ENCODE measurements around the gene BBX.
"Not testable (repeated sequence)": the region's sequence is repeated elsewhere in the genome, so short reads cannot be mapped to it uniquely, and the experiment has no call there.

Gene BBX

GRCh38 chr3:107561980-107562379, 39.2 kb downstream of the BBX start:
- peaks cover 18% of the 10 kb centered on the region for H3K4me1 Mint-ChIP-seq (ENCODE audit: low read depth)
- DNase-seq (ENCODE audit: low spot score), result no peak
- H3K27me3 Mint-ChIP-seq (ENCODE audit: low read depth), result peaks cover 3% of the 10 kb centered on the region
- H3K36me3 Mint-ChIP-seq (ENCODE audit: low read depth), result no peaks in the 10 kb centered on the region
- H3K4me3 Mint-ChIP-seq, result no peak overlapping the region
- no peaks in the 10 kb centered on the region for H3K9me3 Mint-ChIP-seq
- H3K27ac Mint-ChIP-seq, result no peak overlapping the region

GRCh38 chr3:107562969-107563529, 40.3 kb downstream of the BBX start:
- no peak for DNase-seq (ENCODE audit: low spot score)
- H3K36me3 Mint-ChIP-seq (ENCODE audit: low read depth), result no peaks in the 10 kb centered on the region
- no peak overlapping the region for H3K4me3 Mint-ChIP-seq
- H3K27me3 Mint-ChIP-seq (ENCODE audit: low read depth), result peaks cover 3% of the 10 kb centered on the region
- no peak overlapping the region for H3K27ac Mint-ChIP-seq
- peaks cover 18% of the 10 kb centered on the region for H3K4me1 Mint-ChIP-seq (ENCODE audit: low read depth)
- no peaks in the 10 kb centered on the region for H3K9me3 Mint-ChIP-seq

- H3K27me3 Mint-ChIP-seq (ENCODE audit: low read depth); DNase-seq (ENCODE audit: low spot score); H3K4me1 Mint-ChIP-seq (ENCODE audit: low read depth); H3K27ac Mint-ChIP-seq; H3K36me3 Mint-ChIP-seq (ENCODE audit: low read depth); H3K9me3 Mint-ChIP-seq; H3K4me3 Mint-ChIP-seq: not testable (repeated sequence)
These were observed 42.5 kb downstream of the BBX start for GRCh38 chr3:107565244-107565643.

- H3K27ac Mint-ChIP-seq; H3K36me3 Mint-ChIP-seq (ENCODE audit: low read depth); H3K4me1 Mint-ChIP-seq (ENCODE audit: low read depth); H3K9me3 Mint-ChIP-seq; H3K4me3 Mint-ChIP-seq; DNase-seq (ENCODE audit: low spot score); H3K27me3 Mint-ChIP-seq (ENCODE audit: low read depth): not testable (repeated sequence)
These were observed 48.3 kb downstream of the BBX start for GRCh38 chr3:107571089-107571488.

DNA sequence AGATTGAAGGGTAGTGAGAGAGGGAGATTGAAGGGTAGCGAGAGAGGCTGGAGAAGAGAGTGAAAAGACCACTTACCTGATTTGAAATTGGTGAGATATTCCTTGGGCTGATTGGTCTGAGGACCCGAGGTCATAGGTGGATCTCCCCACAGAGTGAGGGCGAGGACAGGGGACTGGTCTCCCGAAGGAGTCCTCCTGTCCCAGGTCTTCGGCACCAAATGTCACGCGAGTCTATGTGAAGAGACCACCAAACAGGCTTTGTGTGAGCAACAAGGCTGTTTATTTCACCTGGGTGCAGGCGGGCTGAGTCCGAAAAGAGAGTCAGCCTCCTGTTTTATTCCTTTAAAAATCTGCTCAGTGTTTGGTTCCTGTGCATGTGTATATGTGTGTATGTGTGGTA, 48.7 kb downstream of the BBX start:
- H3K27ac Mint-ChIP-seq; H3K36me3 Mint-ChIP-seq (ENCODE audit: low read depth); DNase-seq (ENCODE audit: low spot score); H3K4me1 Mint-ChIP-seq (ENCODE audit: low read depth); H3K9me3 Mint-ChIP-seq; H3K27me3 Mint-ChIP-seq (ENCODE audit: low read depth); H3K4me3 Mint-ChIP-seq: not testable (repeated sequence)

DNA sequence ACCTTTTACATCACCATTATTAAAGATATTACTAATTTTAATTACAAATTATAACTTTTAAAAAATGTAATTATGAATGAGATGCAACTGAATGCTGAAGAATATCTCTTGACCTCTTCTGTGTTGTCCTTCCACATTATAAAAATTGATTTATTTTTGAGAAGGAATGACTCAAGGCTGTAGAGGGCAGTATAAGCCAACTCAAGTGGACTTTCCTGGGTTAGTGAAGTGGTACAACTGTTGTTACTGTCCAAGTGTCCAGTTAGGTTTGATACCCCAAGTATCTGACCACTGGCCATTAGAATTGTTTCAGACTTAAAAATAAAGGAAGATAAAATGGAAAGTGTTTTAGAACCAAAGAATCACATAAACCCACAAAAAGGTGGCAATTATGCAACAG, 51.9 kb downstream of the BBX start:
- no peak for DNase-seq (ENCODE audit: low spot score)
- Mint-ChIP-seq H3K4me1 (ENCODE audit: low read depth) (peaks cover 6% of the 10 kb centered on the region), H3K4me3 (no peak overlapping the region), H3K9me3 (no peaks in the 10 kb centered on the region), H3K27me3 (ENCODE audit: low read depth) (no peaks in the 10 kb centered on the region), H3K27ac (no peak overlapping the region), H3K36me3 (ENCODE audit: low read depth) (no peaks in the 10 kb centered on the region)

GRCh38 chr3:107578091-107578490, 55.3 kb downstream of the BBX start:
- Mint-ChIP-seq H3K9me3 (no peaks in the 10 kb centered on the region), H3K4me1 (ENCODE audit: low read depth) (peaks cover 6% of the 10 kb centered on the region), H3K27me3 (ENCODE audit: low read depth) (no peaks in the 10 kb centered on the region), H3K4me3 (no peak overlapping the region), H3K27ac (no peak overlapping the region), H3K36me3 (ENCODE audit: low read depth) (no peaks in the 10 kb centered on the region)
- no peak for DNase-seq (ENCODE audit: low spot score)

DNA sequence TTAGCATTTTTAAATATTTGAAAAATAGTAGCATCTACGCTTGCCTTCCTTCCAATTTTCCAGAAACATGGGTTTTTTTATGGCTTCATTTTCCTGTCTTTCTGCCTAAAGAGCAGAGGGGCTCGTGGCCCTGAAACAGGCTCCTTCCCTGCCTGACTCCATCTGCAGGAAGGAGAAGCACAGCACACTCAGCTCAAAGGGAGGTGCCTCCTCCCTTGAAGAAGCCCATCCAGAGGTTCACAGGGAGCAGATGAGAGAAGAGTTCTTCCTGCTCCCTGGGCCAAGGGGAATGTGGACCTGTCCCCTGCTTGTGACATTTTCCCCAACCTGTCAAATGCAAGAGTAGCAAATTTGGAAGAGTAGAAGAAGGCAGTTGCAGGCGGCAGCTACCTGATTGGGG, 55.8 kb downstream of the BBX start:
- no peak overlapping the region for H3K27ac Mint-ChIP-seq
- no peak for DNase-seq (ENCODE audit: low spot score)
- H3K9me3 Mint-ChIP-seq, result no peaks in the 10 kb centered on the region
- H3K4me1 Mint-ChIP-seq (ENCODE audit: low read depth), result peaks cover 6% of the 10 kb centered on the region
- no peak overlapping the region for H3K4me3 Mint-ChIP-seq
- H3K36me3 Mint-ChIP-seq (ENCODE audit: low read depth), result no peaks in the 10 kb centered on the region
- no peaks in the 10 kb centered on the region for H3K27me3 Mint-ChIP-seq (ENCODE audit: low read depth)

- no peaks in the 10 kb centered on the region for H3K9me3 Mint-ChIP-seq
- no peaks in the 10 kb centered on the region for H3K36me3 Mint-ChIP-seq (ENCODE audit: low read depth)
- no peak for DNase-seq (ENCODE audit: low spot score)
- no peak overlapping the region for H3K27ac Mint-ChIP-seq
- no peaks in the 10 kb centered on the region for H3K27me3 Mint-ChIP-seq (ENCODE audit: low read depth)
- peaks cover 6% of the 10 kb centered on the region for H3K4me1 Mint-ChIP-seq (ENCODE audit: low read depth)
- no peak overlapping the region for H3K4me3 Mint-ChIP-seq
These were observed 56.6 kb downstream of the BBX start for GRCh38 chr3:107579371-107579770.

DNA sequence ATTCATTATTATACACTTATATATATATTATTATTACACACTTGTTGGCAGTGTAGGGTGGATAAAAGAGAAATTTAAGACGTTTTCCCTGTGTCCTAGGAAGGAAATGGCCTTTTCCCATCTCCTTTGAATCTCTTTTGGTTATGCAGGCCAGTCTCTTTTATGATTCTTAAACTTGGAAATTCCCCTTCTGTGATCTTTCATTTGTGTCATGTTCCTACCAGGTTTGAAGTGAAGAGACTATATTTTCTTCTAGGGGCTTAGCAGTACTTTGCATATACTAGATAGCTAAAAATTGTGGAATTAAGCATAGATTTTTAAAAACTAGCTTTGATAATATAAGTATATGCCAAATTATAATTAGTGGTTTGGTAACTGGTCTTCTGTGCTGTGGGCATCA, 58.5 kb downstream of the BBX start:
- no peaks in the 10 kb centered on the region for H3K27me3 Mint-ChIP-seq (ENCODE audit: low read depth)
- no peaks in the 10 kb centered on the region for H3K36me3 Mint-ChIP-seq (ENCODE audit: low read depth)

GRCh38 chr3:107588217-107588616, 65.5 kb downstream of the BBX start:
- no peaks in the 10 kb centered on the region for H3K36me3 Mint-ChIP-seq (ENCODE audit: low read depth)
- DNase-seq (ENCODE audit: low spot score), result no peak
- H3K27me3 Mint-ChIP-seq (ENCODE audit: low read depth), result no peaks in the 10 kb centered on the region
- H3K4me1 Mint-ChIP-seq (ENCODE audit: low read depth), result peaks cover 13% of the 10 kb centered on the region
- no peak overlapping the region for H3K4me3 Mint-ChIP-seq
- peak overlapping the region; percentile 18 for H3K27ac Mint-ChIP-seq
- H3K9me3 Mint-ChIP-seq, result no peaks in the 10 kb centered on the region

More for the DNA sequence above, 58.5 kb downstream of the BBX start:
- no peaks in the 10 kb centered on the region for H3K9me3 Mint-ChIP-seq
- H3K4me1 Mint-ChIP-seq (ENCODE audit: low read depth), result peaks cover 6% of the 10 kb centered on the region
- no peak for DNase-seq (ENCODE audit: low spot score)
- no peak overlapping the region for H3K4me3 Mint-ChIP-seq
- no peak overlapping the region for H3K27ac Mint-ChIP-seq

GRCh38 chr3:107589454-107589853, 66.7 kb downstream of the BBX start:
- H3K4me1 Mint-ChIP-seq (ENCODE audit: low read depth), result peaks cover 13% of the 10 kb centered on the region
- H3K36me3 Mint-ChIP-seq (ENCODE audit: low read depth), result no peaks in the 10 kb centered on the region
- no peak for DNase-seq (ENCODE audit: low spot score)
- H3K4me3 Mint-ChIP-seq, result no peak overlapping the region
- H3K27me3 Mint-ChIP-seq (ENCODE audit: low read depth), result no peaks in the 10 kb centered on the region
- no peak overlapping the region for H3K27ac Mint-ChIP-seq
- H3K9me3 Mint-ChIP-seq, result no peaks in the 10 kb centered on the region

DNA sequence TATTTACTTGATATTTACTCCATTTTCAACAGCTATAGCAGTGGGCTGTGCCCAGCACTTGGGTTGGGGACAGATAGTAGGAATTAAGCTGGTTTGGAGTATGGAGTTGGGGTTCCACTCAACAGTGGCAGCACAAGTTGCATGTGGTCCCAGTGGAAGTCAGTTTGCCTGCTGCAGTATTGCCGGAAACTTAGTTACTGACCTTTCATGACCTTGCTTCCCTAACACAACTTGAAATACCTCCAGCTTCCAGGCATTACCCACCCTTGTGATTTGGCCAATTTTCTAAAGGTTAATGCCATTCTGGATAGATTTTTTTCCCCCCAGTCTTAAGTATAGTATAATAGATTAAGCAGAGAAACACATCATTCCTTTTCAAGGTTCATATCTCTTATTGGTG, 68.0 kb downstream of the BBX start:
- Mint-ChIP-seq H3K9me3 (no peaks in the 10 kb centered on the region), H3K4me3 (no peak overlapping the region), H3K27me3 (ENCODE audit: low read depth) (no peaks in the 10 kb centered on the region), H3K36me3 (ENCODE audit: low read depth) (no peaks in the 10 kb centered on the region), H3K27ac (no peak overlapping the region), H3K4me1 (ENCODE audit: low read depth) (peaks cover 13% of the 10 kb centered on the region)
- no peak for DNase-seq (ENCODE audit: low spot score)

- Mint-ChIP-seq H3K27ac (no peak overlapping the region), H3K4me3 (no peak overlapping the region), H3K36me3 (ENCODE audit: low read depth) (no peaks in the 10 kb centered on the region), H3K4me1 (ENCODE audit: low read depth) (peaks cover 16% of the 10 kb centered on the region), H3K27me3 (ENCODE audit: low read depth) (no peaks in the 10 kb centered on the region), H3K9me3 (no peaks in the 10 kb centered on the region)
- DNase-seq (ENCODE audit: low spot score), result no peak
These were observed 69.3 kb downstream of the BBX start for GRCh38 chr3:107592073-107592472.

DNA sequence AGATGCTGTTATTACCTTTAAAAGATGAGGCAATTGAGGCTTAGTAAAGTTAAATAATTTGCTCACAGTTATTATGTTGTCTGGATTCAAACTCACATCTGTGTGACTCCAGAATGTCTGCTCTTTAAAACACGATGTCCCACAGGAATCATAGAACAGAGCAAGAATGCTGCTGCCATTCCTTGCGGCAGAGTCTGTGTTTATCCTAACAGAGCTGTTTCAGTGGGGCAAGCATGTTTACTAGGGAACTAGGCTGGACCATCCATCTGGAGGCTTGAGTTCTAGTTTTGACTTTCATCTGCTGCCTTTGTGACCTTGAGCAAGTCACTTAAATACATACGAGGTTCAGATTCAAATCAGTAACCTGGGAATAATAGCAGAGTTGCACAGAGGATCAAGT, 72.1 kb downstream of the BBX start:
- Mint-ChIP-seq H3K27me3 (ENCODE audit: low read depth) (no peaks in the 10 kb centered on the region), H3K27ac (no peak overlapping the region), H3K4me1 (ENCODE audit: low read depth) (peaks cover 23% of the 10 kb centered on the region), H3K9me3 (no peaks in the 10 kb centered on the region), H3K4me3 (no peak overlapping the region), H3K36me3 (ENCODE audit: low read depth) (no peaks in the 10 kb centered on the region)
- no peak for DNase-seq (ENCODE audit: low spot score)

Data from T-helper 2 cell treated with Interferon-gamma antibody and Interleukin-4, amounts not matched to agents 5 μg/mL and 100 μg/mL, for 36 hours (primary cell).